PC-3 (cell line): ENCODE measurements around the gene SRSF12. TPM values are rescaled to one million over a fixed set of nuclear protein-coding genes. Genes with fewer than 3 reads are reported as not detected.
A peak's percentile ranks its signal among the peaks of the same experiment; 100 is the strongest.

Experiments used
- ATAC-seq: fragments of 200-7000 bp; cut with Tn5 transposase; 2 replicates; pipeline ENCODE4 v1.9.1; 2020; ENCODE audit warnings: mild to moderate bottlenecking, moderate library complexity
- BruUV-seq: library from RNA; stranded (reverse); fragments of 400-500 nt; replicated peaks from 2 replicates; lab custom pipeline; 2021; lab: Mats Ljungman, UMichigan
- CTCF ChIA-PET: fragments of 300-600 bp; sonication (Branson Sonifier 250); formaldehyde crosslinking; loops from one replicate; lab custom pipeline; 2022; ENCODE audit warnings: antibody characterized with exemption; lab: Charles Lee
- POLR2A ChIA-PET: fragments of 300-600 bp; sonication (Branson Sonifier 250); formaldehyde crosslinking; loops from one replicate; lab custom pipeline; 2022; ENCODE audit warnings: antibody characterized with exemption; ENCODE audit not compliant: unreplicated experiment; lab: Charles Lee
- DNase-seq: peaks from one replicate; pipeline ENCODE4 v3.0.0-alpha.2; 2015
- H2AFZ ChIP-seq: fragments of 300-600 bp; sonication (generic); 2 replicates; pipeline ENCODE4 v1.6.0; 2016; ENCODE audit warnings: antibody characterized with exemption, low read length
- H3F3A ChIP-seq: fragments of 300-600 bp; sonication (generic); one replicate; pipeline ENCODE4 v1.6.0; 2017; ENCODE audit warnings: antibody characterized with exemption, low read length, control low read depth, mild to moderate bottlenecking; ENCODE audit not compliant: unreplicated experiment
- H3K27ac ChIP-seq: fragments of 300-600 bp; sonication (generic); 2 replicates; pipeline ENCODE4 v1.5.1; 2016; ENCODE audit warnings: mild to moderate bottlenecking, low read length
- H3K27me3 ChIP-seq: fragments of 300-600 bp; sonication (generic); 2 replicates; pipeline ENCODE4 v1.6.1; 2016; ENCODE audit warnings: low read length, mixed read lengths
- H3K36me3 ChIP-seq: fragments of 300-600 bp; sonication (generic); 2 replicates; pipeline ENCODE4 v1.6.1; 2016; ENCODE audit warnings: low read depth, mixed run types, low read length, mixed read lengths
- H3K4me1 ChIP-seq: fragments of 300-600 bp; sonication (generic); 2 replicates; pipeline ENCODE4 v1.5.1; 2016; ENCODE audit warnings: low read length; ENCODE audit not compliant: insufficient read depth
- H3K4me2 ChIP-seq: fragments of 300-600 bp; sonication (generic); 2 replicates; pipeline ENCODE4 v1.6.0; 2016; ENCODE audit warnings: low read length
- H3K4me3 ChIP-seq: fragments of 300-600 bp; sonication (generic); 2 replicates; pipeline ENCODE4 v1.5.1; 2016; ENCODE audit warnings: mild to moderate bottlenecking, low read length, mixed read lengths
- H3K79me2 ChIP-seq: fragments of 300-600 bp; sonication (generic); 2 replicates; pipeline ENCODE4 v1.6.1; 2017; ENCODE audit warnings: low read length, mixed read lengths
- H3K9ac ChIP-seq: fragments of 300-600 bp; sonication (generic); 2 replicates; pipeline ENCODE4 v1.6.0; 2016; ENCODE audit warnings: mild to moderate bottlenecking, low read length
- H3K9me2 ChIP-seq: fragments of 300-600 bp; sonication (generic); replicated peaks from 2 replicates; pipeline ENCODE4 v1.6.1; 2016; ENCODE audit warnings: mixed run types, low read length, mixed read lengths
- H3K9me3 ChIP-seq: fragments of 300-600 bp; sonication (generic); 2 replicates; pipeline ENCODE4 v1.6.1; 2016; ENCODE audit warnings: low read length, mixed read lengths
- H4K20me1 ChIP-seq: fragments of 300-600 bp; sonication (generic); 2 replicates; pipeline ENCODE4 v1.6.1; 2016; ENCODE audit warnings: low read length, mixed read lengths
- EZH2 ChIP-seq: fragments of 300-600 bp; sonication (generic); IDR thresholded peaks from one replicate; pipeline ENCODE4 v1.6.1; 2017; ENCODE audit warnings: antibody characterized with exemption, mild to moderate bottlenecking, low read length; ENCODE audit not compliant: unreplicated experiment
- EZH2phosphoT487 ChIP-seq: fragments of 300-600 bp; sonication (generic); IDR thresholded peaks from 2 replicates; pipeline ENCODE4 v1.6.1; 2018; ENCODE audit warnings: mild to moderate bottlenecking, antibody characterized with exemption, low read length, borderline replicate concordance
- intact Hi-C: fragments of 100-400 bp; cut with micrococcal nuclease; formaldehyde crosslinking; loops from 2 replicates; pipeline ENCODE4 v1.9.0; 2023
- total RNA-seq: library from RNA; depleted of rRNA; stranded (reverse); fragments of >200 nt; gene quantifications from 2 replicates; pipeline ENCODE4 v1.2.3, GENCODE V29; 2014
- TF ChIP-seq, protein P1 (sequence below): fragments of 300-600 bp; sonication (generic); conservative IDR thresholded peaks from 2 replicates; pipeline ENCODE4 v1.5.1; 2017; ENCODE audit warnings: antibody characterized with exemption, low read depth, mild to moderate bottlenecking, low read length

The SRSF12 gene
- total RNA-seq, 1 experiment from 2014 or later: not detected

DNA sequence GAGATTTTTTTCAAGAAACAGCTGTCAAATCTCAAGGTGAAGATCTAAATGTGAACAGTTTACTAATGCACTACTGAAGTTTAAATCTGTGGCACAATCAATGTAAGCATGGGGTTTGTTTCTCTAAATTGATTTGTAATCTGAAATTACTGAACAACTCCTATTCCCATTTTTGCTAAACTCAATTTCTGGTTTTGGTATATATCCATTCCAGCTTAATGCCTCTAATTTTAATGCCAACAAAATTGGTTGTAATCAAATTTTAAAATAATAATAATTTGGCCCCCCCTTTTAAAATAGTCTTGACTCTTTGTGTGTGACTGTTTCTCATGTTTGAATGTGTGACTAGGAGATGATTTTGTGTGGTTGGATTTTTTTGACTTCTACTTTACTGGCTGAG is 33.3 kb downstream of the SRSF12 start:
- peaks cover 24% of the 10 kb centered on the region for H3K79me2 ChIP-seq
- H2AFZ ChIP-seq: no peak overlapping the region
- no peaks in the 10 kb centered on the region for H3K9me2 ChIP-seq
- no peaks in the 10 kb centered on the region for H3F3A ChIP-seq
- DNase-seq (no peak), ATAC-seq (no peak)
- H3K4me2 ChIP-seq: peak overlapping the region; percentile 28; the same call in 1 of the 2 replicates
- no peak overlapping the region for H3K4me3 ChIP-seq
- no peaks in the 10 kb centered on the region for H3K27me3 ChIP-seq
- H3K36me3 ChIP-seq: peaks cover 8% of the 10 kb centered on the region; the same call in 1 of the 2 replicates
- H3K9ac ChIP-seq: no peak overlapping the region
- no peaks in the 10 kb centered on the region for H3K9me3 ChIP-seq
- CTCF ChIA-PET: no interaction called here
- intact Hi-C loops: loop anchor here (5.0 kb wide), 1 partner anchor 37 kb away; no protein-coding TSS in a partner anchor
- peaks cover 12% of the 10 kb centered on the region for H4K20me1 ChIP-seq
- no peak for TF ChIP-seq EZH2
- TF ChIP-seq, protein P1, sequence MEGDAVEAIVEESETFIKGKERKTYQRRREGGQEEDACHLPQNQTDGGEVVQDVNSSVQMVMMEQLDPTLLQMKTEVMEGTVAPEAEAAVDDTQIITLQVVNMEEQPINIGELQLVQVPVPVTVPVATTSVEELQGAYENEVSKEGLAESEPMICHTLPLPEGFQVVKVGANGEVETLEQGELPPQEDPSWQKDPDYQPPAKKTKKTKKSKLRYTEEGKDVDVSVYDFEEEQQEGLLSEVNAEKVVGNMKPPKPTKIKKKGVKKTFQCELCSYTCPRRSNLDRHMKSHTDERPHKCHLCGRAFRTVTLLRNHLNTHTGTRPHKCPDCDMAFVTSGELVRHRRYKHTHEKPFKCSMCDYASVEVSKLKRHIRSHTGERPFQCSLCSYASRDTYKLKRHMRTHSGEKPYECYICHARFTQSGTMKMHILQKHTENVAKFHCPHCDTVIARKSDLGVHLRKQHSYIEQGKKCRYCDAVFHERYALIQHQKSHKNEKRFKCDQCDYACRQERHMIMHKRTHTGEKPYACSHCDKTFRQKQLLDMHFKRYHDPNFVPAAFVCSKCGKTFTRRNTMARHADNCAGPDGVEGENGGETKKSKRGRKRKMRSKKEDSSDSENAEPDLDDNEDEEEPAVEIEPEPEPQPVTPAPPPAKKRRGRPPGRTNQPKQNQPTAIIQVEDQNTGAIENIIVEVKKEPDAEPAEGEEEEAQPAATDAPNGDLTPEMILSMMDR: no peak
- no peak for TF ChIP-seq EZH2phosphoT487
- no TSS peak for BruUV-seq
- H3K4me1 ChIP-seq: peaks cover 28% of the 10 kb centered on the region
- POLR2A ChIA-PET: interaction anchor here (0.7 kb wide), 1 partner anchor 121 kb away, joined by 4 read pairs; the partner anchor contains the start of gene RNGTT
- H3K27ac ChIP-seq: no peak overlapping the region

DNA sequence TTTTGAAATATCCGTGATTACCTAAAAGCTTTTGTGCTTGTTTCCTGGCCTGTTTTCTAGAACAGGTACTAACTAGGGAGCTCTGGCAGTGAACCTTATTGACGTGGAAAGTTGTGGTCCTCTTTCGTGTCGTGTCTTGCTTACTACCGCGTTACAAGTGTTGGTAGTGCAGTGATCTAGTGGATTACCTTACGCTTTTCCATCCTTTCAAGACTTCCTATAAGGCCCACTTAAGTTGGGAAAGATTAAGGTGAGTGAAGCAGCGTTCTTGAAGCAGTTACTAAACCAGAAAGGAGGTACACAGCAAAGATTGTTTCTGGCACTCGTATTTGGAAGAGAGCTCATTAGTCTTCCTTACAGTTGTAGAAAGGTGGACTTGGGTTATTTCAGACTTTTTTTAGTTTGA is 35.4 kb downstream of the SRSF12 start:
- POLR2A ChIA-PET: interaction anchor here (0.6 kb wide), 1 partner anchor 270 kb away, joined by 3 read pairs; no protein-coding TSS in a partner anchor
- TF ChIP-seq EZH2 (no peak), EZH2phosphoT487 (no peak)
- TF ChIP-seq, protein P1: no peak
- Histone ChIP-seq H3K27ac (peak overlapping the region; percentile 68; the same call in 1 of the 2 replicates), H3K27me3 (no peaks in the 10 kb centered on the region), H3K4me2 (peak overlapping the region; percentile 91), H3K9me3 (no peaks in the 10 kb centered on the region), H3K4me3 (peak overlapping the region; percentile 82), H3K36me3 (peaks cover 8% of the 10 kb centered on the region; the same call in 1 of the 2 replicates), H3F3A (no peaks in the 10 kb centered on the region), H3K79me2 (peaks cover 24% of the 10 kb centered on the region), H4K20me1 (peaks cover 12% of the 10 kb centered on the region), H3K9me2 (no peaks in the 10 kb centered on the region), H3K9ac (peak overlapping the region; percentile 89), H2AFZ (no peak overlapping the region), H3K4me1 (peaks cover 28% of the 10 kb centered on the region)
- ATAC-seq: no peak
- BruUV-seq: no TSS peak
- intact Hi-C loops: loop anchor here (5.0 kb wide), 1 partner anchor 35 kb away; no protein-coding TSS in a partner anchor
- CTCF ChIA-PET: no interaction called here
- peak; percentile 13 for DNase-seq
